Heart left ventricle (tissue), 16 donors: ENCODE data around the gene SP6. TPM values are rescaled to one million over a fixed set of nuclear protein-coding genes. Genes with fewer than 3 reads are reported as not detected.

Experiments
- ATAC-seq, 4 donors: fragments of 200-7000 bp; cut with Tn5 transposase; one replicate each; pipeline ENCODE4 v1.9.1; 2020 to 2022; ENCODE audit warnings: moderate library complexity in 4 of 4, mild to moderate bottlenecking in 3 of 4, moderate number of reproducible peaks in 1 of 4
- DNase-seq, 5 donors: peaks; one replicate each; pipeline ENCODE4 v3.0.0-alpha.2; 2020
- H3K27ac ChIP-seq, 12 donors: fragments of 200-600 bp; sonication (generic) in 4 of 12; one replicate each; pipeline versions ENCODE4 v1.5.0 to v1.8.0; 2016 to 2022; ENCODE audit warnings: mild to moderate bottlenecking in 2 of 12
- H3K27me3 ChIP-seq, 9 donors: fragments of 200-600 bp; sonication (generic) in 2 of 9; one replicate each; pipeline versions ENCODE4 v1.5.1 to v1.8.0; 2016 to 2022; ENCODE audit warnings: mild to moderate bottlenecking in 3 of 9
- H3K36me3 ChIP-seq, 9 donors: fragments of 200-600 bp; sonication (generic) in 2 of 9; one replicate each; pipeline versions ENCODE4 v1.5.0 to v1.8.0; 2018 to 2022; ENCODE audit warnings: mild to moderate bottlenecking in 2 of 9
- H3K4me1 ChIP-seq, 12 donors: fragments of 200-600 bp; sonication (generic) in 4 of 12; one replicate each; pipeline versions ENCODE4 v1.5.0 to v1.8.0; 2016 to 2022; ENCODE audit warnings: mild to moderate bottlenecking in 3 of 12
- H3K4me3 ChIP-seq, 12 donors: fragments of 200-600 bp; sonication (generic) in 4 of 12; one replicate each; pipeline versions ENCODE4 v1.5.0 to v1.8.0; 2017 to 2022; ENCODE audit warnings: mild to moderate bottlenecking in 9 of 12, moderate library complexity in 4 of 12
- H3K9me3 ChIP-seq, 12 donors: fragments of 200-600 bp; sonication (generic) in 4 of 12; one replicate each; pipeline versions ENCODE4 v1.5.0 to v1.8.0; 2016 to 2022; ENCODE audit warnings: mild to moderate bottlenecking in 1 of 12
- CTCF ChIP-seq, 12 donors: fragments of 200-600 bp; sonication (generic) in 4 of 12; IDR thresholded peaks; one replicate each; pipeline versions ENCODE4 v1.5.0 to v1.8.0; 2018 to 2022; ENCODE audit warnings: antibody characterized with exemption in 12 of 12, mild to moderate bottlenecking in 5 of 12
- POLR2A ChIP-seq, 2 donors: fragments of 450-650 bp; IDR thresholded peaks; one replicate each; pipeline ENCODE4 v1.6.1; 2017; ENCODE audit warnings: antibody characterized with exemption in 2 of 2, mild to moderate bottlenecking in 2 of 2, moderate library complexity in 2 of 2
- WGBS, 4 donors: extraction: QIAGEN DNeasy Blood & Tissue Kit in 2 of 4; methylation state at CpG; one replicate each; pipeline versions ENCODE4 v1.1.5 to v1.1.7; 2013 to 2018; 5-methylcytosine and 5-hydroxymethylcytosine counted together
- intact Hi-C, 10 donors: fragments of 100-400 bp; cut with DNase I; formaldehyde crosslinking; loops; one replicate each; pipeline versions ENCODE4 v1.11.1 to v1.14.2; 2022
- polyA plus RNA-seq, 2 donors: library from polyadenylated mRNA; stranded (reverse); fragments of 200-250 nt; gene quantifications; one replicate each; pipeline ENCODE4 v1.2.3, GENCODE V29; 2013
- total RNA-seq, 9 donors: library from RNA; depleted of rRNA in 2 of 9; stranded (reverse); fragments of >200 nt in 2 of 9; fragmentation: NEBNext Ultra II Directional in 3 of 9; extraction: Animal tissue kit (Norgen Biotek cat#: 25700) in 3 of 9; gene quantifications; one replicate each; pipeline versions ENCODE4 v1.1.0 to v1.2.4, GENCODE V29; 2016 to 2023
- donor health status: ischemic (EF 13 %, LVEDD 7.1; RV severe dilation, severe dysfunction).
- donor health status: healthy with polysubstance abuse.
- donor health status: DM: no; HTN: yes; CAD: no.
- donor health status: DM: no; HTN: no; CAD: no.
- donor health status: ischemic (EF 25% LVEDD 6.9; RV normal size, moderate dysfunction).
- donor health status: ischemic (EF 25% LVEDD 5.7; RV mildly dilated, moderate dysfunction).
- donor health status: healthy.
- donor health status: DM: yes; HTN: yes; CAD: no.
- donor health status: ischemic (EF 35%, LVEDD 5.7; RV mildly dilated, moderate dysfunction).
- donor health status: nonischemic (EF 11% LVEDD 7.7; RV severe dilation, severe dysfunction).
- donor health status: DM: yes; HTN: yes; CAD: no.
- donor health status: PGD.
- donor health status: ischemic (EF 29% LVEDD 5.4; RV normal size, mild dysfunction).
- donor health status: nonischemic (EF 23%, LVEDD 6.1; RV moderate dilation, normal function).

SP6 gene
- total and polyA plus RNA-seq, 11 donors: 0.12 to 2.5 (median 0.32) TPM; not detected in 2

GRCh38 chr17:47811709-47812108 lies 39.3 kb downstream of the SP6 start:
- Histone ChIP-seq H3K36me3 (peaks cover 0 to 99% (median 71%) of the 10 kb centered on the region in 9 donors), H3K27me3 (no peaks in the 10 kb centered on the region), H3K4me1 (peaks cover 0 to 4% (median 0%) of the 10 kb centered on the region in 12 donors), H3K27ac (no peak overlapping the region), H3K9me3 (no peaks in the 10 kb centered on the region), H3K4me3 (no peak overlapping the region)
- ATAC-seq: no peak
- no peak for TF ChIP-seq POLR2A (IDR thresholded peaks at IDR 0.05)
- no peak for TF ChIP-seq CTCF (IDR thresholded peaks at IDR 0.05)
- no peak for DNase-seq
- 58 to 78% (median 76%) methylated on average over 7 of the region's 7 CpGs for WGBS, 4 donors
- intact Hi-C loops: no loop called here

- no peak for TF ChIP-seq CTCF (IDR thresholded peaks at IDR 0.05)
- no peak for TF ChIP-seq POLR2A (IDR thresholded peaks at IDR 0.05)
- no peak overlapping the region for H3K4me3 ChIP-seq
- peaks cover 0 to 96% (median 64%) of the 10 kb centered on the region in 9 donors for H3K36me3 ChIP-seq
- DNase-seq (peak in 3 of 5 donors; percentile 1 to 16 (median 13)), ATAC-seq (no peak)
- no peaks in the 10 kb centered on the region for H3K27me3 ChIP-seq
- intact Hi-C loops: no loop called here
- H3K27ac ChIP-seq: no peak overlapping the region
- WGBS, 4 donors: 79 to 86% (median 83%) methylated on average over 9 of the region's 9 CpGs
- H3K9me3 ChIP-seq: no peaks in the 10 kb centered on the region
- H3K4me1 ChIP-seq: peaks cover 0 to 4% (median 0%) of the 10 kb centered on the region in 12 donors
Observed at GRCh38 chr17:47810901-47811635, 39.9 kb downstream of the SP6 start.

- H3K27ac ChIP-seq: no peak overlapping the region
- DNase-seq (peak in 3 of 5 donors; percentile 3 to 19 (median 15)), ATAC-seq (peak in 1 of 4 donors; percentile 31)
- 66 to 81% (median 73%) methylated on average over 10 of the region's 10 CpGs for WGBS, 4 donors
- H3K27me3 ChIP-seq: no peaks in the 10 kb centered on the region
- peaks cover 0 to 89% (median 57%) of the 10 kb centered on the region in 9 donors for H3K36me3 ChIP-seq
- intact Hi-C loops: no loop called here
- H3K4me1 ChIP-seq: peaks cover 0 to 8% (median 2%) of the 10 kb centered on the region in 12 donors
- no peaks in the 10 kb centered on the region for H3K9me3 ChIP-seq
- no peak overlapping the region for H3K4me3 ChIP-seq
- TF ChIP-seq POLR2A (IDR thresholded peaks at IDR 0.05) (no peak), CTCF (IDR thresholded peaks at IDR 0.05) (no peak)
Observed at GRCh38 chr17:47810200-47810821, 40.7 kb downstream of the SP6 start.

- Histone ChIP-seq H3K4me3 (no peak overlapping the region), H3K27ac (no peak overlapping the region), H3K4me1 (peaks cover 0 to 10% (median 2%) of the 10 kb centered on the region in 12 donors), H3K36me3 (peaks cover 0 to 75% (median 43%) of the 10 kb centered on the region in 9 donors), H3K9me3 (no peaks in the 10 kb centered on the region), H3K27me3 (no peaks in the 10 kb centered on the region)
- no peak for TF ChIP-seq POLR2A (IDR thresholded peaks at IDR 0.05)
- TF ChIP-seq CTCF (IDR thresholded peaks at IDR 0.05): no peak
- intact Hi-C loops: loop anchor here in 3 of 10 donors (10.0 kb wide), 2 partner anchors 144 to 584 kb away; no protein-coding TSS in a partner anchor
- 92 to 96% (median 95%) methylated on average over 15 to 22 of the region's 22 CpGs for WGBS, 4 donors
- ATAC-seq (no peak), DNase-seq (peak in 1 of 5 donors; percentile 4)
Observed at GRCh38 chr17:47808830-47809480, 42.0 kb downstream of the SP6 start.
